Brain microvascular endothelial cell (primary cell): ENCODE data around the gene SPATS2L.

Source experiments
- DNase-seq: peaks from one replicate; pipeline ENCODE4 v3.0.0-alpha.2; 2020
- H3K27ac ChIP-seq: fragments of 250-450 bp; sonication (Bioruptor Pico); 2 replicates; pipeline ENCODE4 v1.5.1; 2020; ENCODE audit warnings: mild to moderate bottlenecking, moderate library complexity
- H3K27me3 ChIP-seq: fragments of 250-450 bp; sonication (Bioruptor Pico); replicated peaks from 2 replicates; pipeline ENCODE4 v1.5.1; 2020; ENCODE audit warnings: mild to moderate bottlenecking
- H3K36me3 ChIP-seq: fragments of 250-450 bp; sonication (Bioruptor Pico); replicated peaks from 2 replicates; pipeline ENCODE4 v1.5.1; 2020; ENCODE audit warnings: mild to moderate bottlenecking
- H3K4me3 ChIP-seq: 2 replicates; pipeline ENCODE4 v1.5.1; 2011; ENCODE audit warnings: low read depth, mild to moderate bottlenecking, control low read depth, low read length, moderate library complexity
- in situ Hi-C: cut with HindIII; loops from 2 replicates; pipeline ENCODE4 v1.10.0; 2017; ENCODE audit warnings: low sequenced_read_pairs, low pct_ligation_motif_present
- TF ChIP-seq, protein P1 (sequence below): IDR thresholded peaks from 2 replicates; pipeline ENCODE4 v1.5.1; 2011; ENCODE audit warnings: low read depth, mild to moderate bottlenecking, moderate library complexity, low read length, control low read depth, inconsistent platforms; ENCODE audit errors: missing control alignments

SPATS2L gene

DNA sequence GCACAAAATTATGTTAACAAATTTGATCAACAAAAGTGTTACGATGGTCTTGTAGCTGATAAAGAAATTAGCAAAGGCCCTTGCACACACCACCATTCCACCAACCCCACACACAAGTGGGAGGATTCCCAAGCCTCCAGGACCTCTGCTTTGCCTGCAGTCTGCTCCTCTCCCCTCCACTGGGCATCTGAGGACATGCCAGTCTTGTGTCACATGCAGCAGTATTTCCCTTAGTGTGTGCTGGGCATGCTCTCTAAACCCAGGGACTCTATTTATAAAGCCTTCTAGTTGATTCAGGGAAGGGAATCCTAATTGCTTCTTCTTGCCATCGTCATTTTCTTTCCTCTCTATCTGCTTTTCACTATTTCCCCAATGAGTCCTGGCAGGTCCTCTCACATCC lies 150.1 kb downstream of the SPATS2L start:
- no peak overlapping the region for H3K4me3 ChIP-seq
- H3K36me3 ChIP-seq: peaks cover 7% of the 10 kb centered on the region
- H3K27me3 ChIP-seq: no peaks in the 10 kb centered on the region
- no peak overlapping the region for H3K27ac ChIP-seq
- TF ChIP-seq, protein P1, sequence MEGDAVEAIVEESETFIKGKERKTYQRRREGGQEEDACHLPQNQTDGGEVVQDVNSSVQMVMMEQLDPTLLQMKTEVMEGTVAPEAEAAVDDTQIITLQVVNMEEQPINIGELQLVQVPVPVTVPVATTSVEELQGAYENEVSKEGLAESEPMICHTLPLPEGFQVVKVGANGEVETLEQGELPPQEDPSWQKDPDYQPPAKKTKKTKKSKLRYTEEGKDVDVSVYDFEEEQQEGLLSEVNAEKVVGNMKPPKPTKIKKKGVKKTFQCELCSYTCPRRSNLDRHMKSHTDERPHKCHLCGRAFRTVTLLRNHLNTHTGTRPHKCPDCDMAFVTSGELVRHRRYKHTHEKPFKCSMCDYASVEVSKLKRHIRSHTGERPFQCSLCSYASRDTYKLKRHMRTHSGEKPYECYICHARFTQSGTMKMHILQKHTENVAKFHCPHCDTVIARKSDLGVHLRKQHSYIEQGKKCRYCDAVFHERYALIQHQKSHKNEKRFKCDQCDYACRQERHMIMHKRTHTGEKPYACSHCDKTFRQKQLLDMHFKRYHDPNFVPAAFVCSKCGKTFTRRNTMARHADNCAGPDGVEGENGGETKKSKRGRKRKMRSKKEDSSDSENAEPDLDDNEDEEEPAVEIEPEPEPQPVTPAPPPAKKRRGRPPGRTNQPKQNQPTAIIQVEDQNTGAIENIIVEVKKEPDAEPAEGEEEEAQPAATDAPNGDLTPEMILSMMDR: no peak
- in situ Hi-C loops: no loop called here
- no peak for DNase-seq

DNA sequence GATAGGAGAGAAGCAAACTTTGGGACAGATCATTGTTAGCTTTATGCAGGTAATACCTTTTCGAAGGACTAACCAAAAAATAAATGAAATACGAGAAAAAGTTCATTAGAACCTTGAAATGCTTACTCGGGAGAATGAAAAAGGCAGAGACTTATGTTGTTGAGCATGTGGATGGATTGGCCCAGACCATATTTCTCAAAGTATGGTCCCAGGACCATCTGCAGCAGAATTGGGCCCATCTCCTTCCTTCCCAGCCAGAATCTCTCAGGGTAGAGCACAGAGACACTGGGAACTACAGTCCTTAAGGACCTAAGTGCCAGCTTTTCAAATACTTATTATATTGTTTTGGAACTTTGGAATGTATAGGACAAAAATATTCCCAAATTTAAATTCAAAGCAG lies 152.6 kb downstream of the SPATS2L start:
- Histone ChIP-seq H3K4me3 (no peak overlapping the region), H3K27me3 (no peaks in the 10 kb centered on the region), H3K36me3 (peaks cover 17% of the 10 kb centered on the region), H3K27ac (no peak overlapping the region)
- TF ChIP-seq, protein P1: no peak
- in situ Hi-C loops: no loop called here
- DNase-seq: no peak

DNA sequence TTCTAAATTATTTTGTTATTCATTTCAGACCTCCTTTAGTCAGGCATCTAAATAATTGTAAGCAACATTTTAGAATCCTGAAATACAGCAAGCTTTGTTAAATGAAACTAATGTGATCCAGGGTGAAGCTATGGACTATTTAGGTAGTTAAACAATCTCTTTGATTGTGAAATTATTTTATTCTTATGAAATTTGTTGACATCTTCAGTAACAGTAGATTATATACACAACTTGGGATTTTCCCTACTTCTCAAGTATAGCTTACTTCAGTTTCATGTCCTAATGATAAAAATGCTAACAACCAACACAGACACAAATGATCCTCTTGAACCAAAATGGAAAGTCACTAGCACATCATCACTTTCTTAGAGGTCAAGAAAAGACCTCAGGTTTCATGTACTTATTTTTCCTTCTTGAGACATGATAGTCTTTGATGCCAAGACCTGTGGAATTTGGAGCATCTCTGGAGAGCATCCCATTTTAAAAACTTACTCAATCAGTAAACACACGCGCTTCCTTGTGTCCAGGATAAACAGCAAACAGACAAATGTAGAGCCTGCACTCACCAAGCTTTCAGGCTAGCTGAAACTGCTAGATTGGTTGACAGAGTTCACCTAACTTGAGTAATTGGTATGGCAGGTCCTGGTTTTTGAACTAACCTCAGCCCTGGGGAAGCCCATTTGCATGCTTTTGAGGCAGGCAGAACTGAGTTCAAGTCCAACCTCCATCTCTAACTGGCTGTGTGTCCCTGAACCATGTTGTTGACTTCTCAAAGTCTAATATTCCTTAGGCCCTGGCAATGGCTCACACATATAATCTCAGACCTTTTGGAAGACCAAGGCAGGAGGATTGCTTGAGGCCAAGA lies 155.6 kb downstream of the SPATS2L start:
- Histone ChIP-seq H3K27ac (no peak overlapping the region), H3K4me3 (no peak overlapping the region), H3K36me3 (peaks cover 29% of the 10 kb centered on the region), H3K27me3 (no peaks in the 10 kb centered on the region)
- no peak for DNase-seq
- TF ChIP-seq, protein P1: no peak
- in situ Hi-C loops: no loop called here

DNA sequence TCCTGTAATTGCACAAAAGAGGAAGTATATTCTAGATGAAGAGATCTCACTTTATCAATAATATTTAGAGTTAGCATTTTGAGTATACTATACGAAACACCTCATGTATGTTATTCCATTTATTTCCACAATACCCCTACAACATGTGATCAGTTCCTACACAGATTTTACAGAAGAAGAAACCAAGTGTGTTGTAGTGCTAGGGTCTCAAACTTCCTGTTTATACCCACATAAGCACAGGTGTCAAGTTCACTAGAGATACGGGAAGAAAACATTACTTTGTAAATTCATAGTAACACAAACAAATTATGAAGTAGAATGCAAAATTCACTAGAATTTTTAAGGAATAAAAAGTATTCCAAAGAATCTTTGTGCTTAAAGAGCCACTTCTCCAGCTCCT lies 157.0 kb downstream of the SPATS2L start:
- in situ Hi-C loops: no loop called here
- Histone ChIP-seq H3K36me3 (peaks cover 40% of the 10 kb centered on the region), H3K4me3 (no peak overlapping the region), H3K27ac (no peak overlapping the region), H3K27me3 (no peaks in the 10 kb centered on the region)
- TF ChIP-seq, protein P1: no peak
- DNase-seq: no peak

DNA sequence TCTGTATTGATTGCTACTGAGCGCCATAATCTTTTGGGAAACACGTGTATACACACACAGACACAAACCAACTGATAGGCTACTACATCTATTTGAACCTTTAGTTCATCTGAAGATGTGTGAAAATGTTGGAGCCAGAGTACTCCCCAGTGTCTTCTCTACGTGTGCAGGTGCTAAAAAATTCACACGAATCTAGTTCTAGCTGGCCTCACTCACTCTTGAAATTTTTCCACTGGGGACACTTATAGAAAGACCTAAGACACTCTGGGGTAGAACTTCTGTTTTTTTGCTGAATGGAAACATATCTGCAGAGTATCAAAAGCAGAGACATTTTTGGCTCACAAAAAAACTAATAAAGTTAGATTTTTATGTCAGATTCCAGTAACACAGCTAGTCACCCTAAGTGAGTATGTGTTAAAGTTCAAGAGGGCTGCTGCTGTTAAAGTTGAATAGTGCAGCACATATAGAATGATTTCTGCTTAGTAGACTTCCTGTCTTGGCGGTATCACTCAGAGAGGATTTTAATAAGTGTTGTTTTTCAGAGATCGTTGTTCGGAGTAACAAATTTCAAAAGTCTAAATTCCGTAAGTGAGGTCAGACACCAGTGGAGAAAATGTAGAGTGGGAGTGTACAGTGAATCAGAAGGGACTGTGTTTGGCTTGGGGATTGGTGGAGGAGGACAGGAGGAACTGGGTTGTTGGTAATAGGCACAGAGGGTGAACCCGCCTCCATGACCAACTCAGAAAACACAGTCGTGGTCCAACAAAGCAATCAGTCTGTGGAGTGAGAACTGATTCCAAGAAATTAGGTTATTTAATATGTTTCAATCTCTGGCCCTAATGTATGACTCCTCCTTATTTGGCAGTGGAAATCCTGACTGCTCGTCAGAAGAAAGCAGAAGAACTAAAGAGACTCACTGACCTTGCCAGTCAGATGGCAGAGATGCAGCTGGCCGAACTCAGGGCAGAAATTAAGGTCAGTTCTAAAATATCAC lies 160.2 kb downstream of the SPATS2L start:
- H3K36me3 ChIP-seq: peaks cover 58% of the 10 kb centered on the region
- no peaks in the 10 kb centered on the region for H3K27me3 ChIP-seq
- in situ Hi-C loops: no loop called here
- no peak overlapping the region for H3K27ac ChIP-seq
- TF ChIP-seq, protein P1: no peak
- DNase-seq: no peak
- H3K4me3 ChIP-seq: no peak overlapping the region
